Measurements from ENCODE around the gene FOXP1. TPM values are rescaled to one million over a fixed set of nuclear protein-coding genes. Genes with fewer than 3 reads are reported as not detected.

FOXP1 gene
- total RNA-seq, 2 experiments from 2014 or later, result 116 to 131 TPM

DNA sequence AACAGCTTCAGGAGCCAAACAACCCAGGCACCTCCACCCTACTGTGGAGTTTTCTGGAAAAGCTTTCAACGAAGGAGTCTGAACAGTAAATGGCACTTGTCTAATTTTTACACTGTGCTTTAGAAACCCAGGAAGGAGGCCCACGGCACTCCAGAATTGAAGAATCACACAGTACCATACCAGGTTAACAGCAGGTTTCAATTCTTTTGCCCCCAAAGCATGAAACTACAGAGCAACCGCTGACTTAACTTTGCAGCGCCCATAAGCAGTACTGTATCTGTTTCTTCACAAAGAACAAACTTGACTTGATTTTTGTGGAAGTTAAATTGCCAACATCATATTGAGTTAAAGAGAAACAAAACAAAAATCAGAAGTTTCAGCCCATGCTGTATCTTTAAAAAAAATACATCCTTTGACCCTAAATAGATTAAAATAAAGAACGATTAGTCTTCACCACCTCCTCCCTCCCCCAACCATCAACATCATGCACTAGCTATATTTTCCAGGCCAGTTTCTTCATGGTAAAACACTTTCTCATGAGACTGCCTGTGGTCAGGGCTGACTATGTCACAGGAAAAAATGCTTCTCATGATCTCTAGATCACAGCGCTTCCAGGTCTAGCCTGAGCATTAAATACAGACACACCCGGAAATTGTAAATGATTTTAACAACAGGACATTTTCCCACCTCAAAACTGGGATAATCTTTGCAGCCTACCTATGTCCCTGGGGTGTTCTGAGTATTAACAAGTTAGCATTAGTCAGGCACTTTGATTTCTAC lies 456.3 kb downstream of the FOXP1 start:
- peak overlapping the region; percentile 79 for H3K27ac Mint-ChIP-seq
- H3K4me3 Mint-ChIP-seq, result peak overlapping the region; percentile 96
- DNase-seq, result peak; percentile 39
- peaks cover 39% of the 10 kb centered on the region for H3K36me3 Mint-ChIP-seq (ENCODE audit: low read depth)
- CTCF ChIA-PET, result no interaction called here
- peaks cover 70% of the 10 kb centered on the region for H3K4me1 Mint-ChIP-seq
- H3K9me3 Mint-ChIP-seq, result no peaks in the 10 kb centered on the region
- no peaks in the 10 kb centered on the region for H3K27me3 Mint-ChIP-seq
- POLR2A ChIA-PET, result no interaction called here

DNA sequence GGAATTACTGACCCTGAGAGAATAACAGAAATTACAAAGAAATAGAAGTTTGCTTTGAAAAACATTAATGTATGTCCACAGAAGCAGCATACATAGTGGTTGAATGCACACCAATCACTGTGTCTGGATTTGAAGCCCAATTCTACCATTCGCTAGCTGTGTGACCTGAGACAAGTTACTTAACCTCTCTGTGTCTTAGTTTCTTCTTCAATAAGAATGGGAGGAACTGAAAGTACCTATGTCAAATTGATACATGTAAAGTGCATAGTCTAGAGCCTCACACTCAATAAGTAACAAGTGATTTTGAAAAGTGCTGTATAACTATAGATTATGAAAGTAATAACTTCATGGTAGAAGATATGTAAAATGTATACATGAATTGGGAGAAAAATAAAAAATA lies 457.8 kb downstream of the FOXP1 start:
- H3K4me3 Mint-ChIP-seq, result peak overlapping the region; percentile 42

DNA sequence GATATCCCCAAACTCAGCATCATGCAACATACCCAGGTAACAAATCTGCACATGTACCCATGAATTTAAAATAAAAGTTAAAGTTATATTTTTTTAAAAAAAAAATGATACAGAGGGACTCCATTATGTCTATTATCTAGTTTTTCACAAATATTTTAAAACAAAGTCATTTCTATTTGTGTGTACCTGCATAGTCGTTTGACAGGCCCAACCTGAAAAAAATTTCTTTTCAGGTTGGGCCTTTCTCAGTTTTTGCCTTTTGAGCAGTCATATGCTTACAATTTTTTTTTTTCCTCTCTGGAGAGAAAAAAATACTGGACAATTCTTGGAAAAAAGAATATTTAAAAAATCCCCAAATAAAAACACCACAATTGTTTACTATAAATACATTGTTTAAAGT lies 459.5 kb downstream of the FOXP1 start:
- ChIA-PET CTCF (no interaction called here), POLR2A (no interaction called here)
- Mint-ChIP-seq H3K36me3 (ENCODE audit: low read depth) (peaks cover 53% of the 10 kb centered on the region), H3K27ac (no peak overlapping the region), H3K9me3 (no peaks in the 10 kb centered on the region), H3K4me1 (peaks cover 79% of the 10 kb centered on the region), H3K27me3 (no peaks in the 10 kb centered on the region), H3K4me3 (no peak overlapping the region)
- no peak for DNase-seq

More for the DNA sequence above, 457.8 kb downstream of the FOXP1 start:
- ChIA-PET CTCF (no interaction called here), POLR2A (no interaction called here)
- Mint-ChIP-seq H3K27me3 (no peaks in the 10 kb centered on the region), H3K36me3 (ENCODE audit: low read depth) (peaks cover 46% of the 10 kb centered on the region), H3K27ac (peak overlapping the region; percentile 73), H3K9me3 (no peaks in the 10 kb centered on the region), H3K4me1 (peaks cover 67% of the 10 kb centered on the region)
- DNase-seq, result no peak

DNA sequence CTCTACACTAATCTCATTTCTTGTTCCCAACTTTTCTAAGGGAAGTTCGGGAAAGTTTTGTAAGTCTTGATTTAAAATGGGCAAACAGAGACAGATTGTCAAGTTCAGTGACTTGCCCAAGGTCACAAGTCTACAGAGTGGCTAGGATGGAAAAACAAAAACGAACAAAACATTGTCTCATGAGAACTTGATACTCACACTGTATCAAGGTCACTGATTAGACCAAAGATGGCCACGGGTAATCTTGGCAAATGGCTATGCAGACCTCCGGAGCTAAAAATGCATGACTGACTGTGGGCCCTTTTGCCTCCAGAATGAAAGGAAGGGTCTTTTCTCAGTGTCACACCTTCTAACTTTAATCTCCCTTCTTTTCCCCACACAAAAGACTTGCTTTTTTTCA lies 460.9 kb downstream of the FOXP1 start:
- peak overlapping the region; percentile 31 for H3K27ac Mint-ChIP-seq
- H3K36me3 Mint-ChIP-seq (ENCODE audit: low read depth), result peaks cover 60% of the 10 kb centered on the region
- H3K4me3 Mint-ChIP-seq, result no peak overlapping the region

DNA sequence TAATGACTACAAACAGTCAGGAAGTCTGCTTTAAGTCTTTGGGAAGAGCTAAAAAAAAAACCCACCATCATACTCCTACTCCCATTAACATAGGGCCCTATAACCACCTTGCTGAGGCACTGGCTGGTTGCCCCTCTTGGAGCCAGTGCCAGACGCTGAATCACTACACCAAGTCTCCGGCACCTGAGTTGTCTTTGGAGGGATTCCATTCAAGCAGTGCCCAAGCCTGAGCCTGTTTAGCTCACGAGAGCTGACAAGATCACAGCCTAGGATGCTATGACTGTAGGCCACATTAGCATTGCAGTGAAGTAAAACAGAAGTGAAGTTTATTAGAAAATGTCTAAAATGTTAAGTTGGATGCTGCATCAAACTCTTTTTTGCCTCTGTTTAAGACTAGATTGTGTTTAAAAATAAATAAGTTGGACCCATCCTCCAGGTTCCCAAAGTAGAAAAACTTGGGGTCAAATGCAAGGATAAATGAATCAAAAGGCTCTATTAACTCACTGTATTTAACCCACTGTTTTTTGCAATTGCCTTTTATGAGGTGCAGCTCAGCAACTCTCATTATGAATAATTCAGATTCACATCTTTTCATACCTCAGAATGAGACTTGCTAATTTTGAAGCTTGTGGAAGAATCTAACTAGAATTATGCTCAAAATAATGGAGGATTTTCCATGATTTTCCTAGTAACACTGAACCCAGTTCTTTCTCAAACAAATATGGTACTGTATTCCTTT lies 461.9 kb downstream of the FOXP1 start:
- Mint-ChIP-seq H3K4me1 (peaks cover 73% of the 10 kb centered on the region), H3K9me3 (no peaks in the 10 kb centered on the region), H3K27me3 (no peaks in the 10 kb centered on the region), H3K36me3 (ENCODE audit: low read depth) (peaks cover 59% of the 10 kb centered on the region), H3K4me3 (no peak overlapping the region), H3K27ac (no peak overlapping the region)
- ChIA-PET CTCF (no interaction called here), POLR2A (no interaction called here)
- DNase-seq, result no peak

More for the DNA sequence above, 460.9 kb downstream of the FOXP1 start:
- ChIA-PET CTCF (interaction anchor here (0.6 kb wide), 1 partner anchor 56 kb away, joined by 5 read pairs; no protein-coding TSS in a partner anchor), POLR2A (no interaction called here)
- Mint-ChIP-seq H3K4me1 (peaks cover 77% of the 10 kb centered on the region), H3K27me3 (no peaks in the 10 kb centered on the region), H3K9me3 (no peaks in the 10 kb centered on the region)
- no peak for DNase-seq

GRCh38 chr3:71120012-71120411 lies 463.5 kb downstream of the FOXP1 start:
- Mint-ChIP-seq H3K27me3 (no peaks in the 10 kb centered on the region), H3K36me3 (ENCODE audit: low read depth) (peaks cover 56% of the 10 kb centered on the region), H3K4me1 (peaks cover 63% of the 10 kb centered on the region), H3K4me3 (no peak overlapping the region), H3K9me3 (no peaks in the 10 kb centered on the region), H3K27ac (no peak overlapping the region)
- CTCF ChIA-PET, result no interaction called here
- POLR2A ChIA-PET, result no interaction called here
- DNase-seq, result no peak

DNA sequence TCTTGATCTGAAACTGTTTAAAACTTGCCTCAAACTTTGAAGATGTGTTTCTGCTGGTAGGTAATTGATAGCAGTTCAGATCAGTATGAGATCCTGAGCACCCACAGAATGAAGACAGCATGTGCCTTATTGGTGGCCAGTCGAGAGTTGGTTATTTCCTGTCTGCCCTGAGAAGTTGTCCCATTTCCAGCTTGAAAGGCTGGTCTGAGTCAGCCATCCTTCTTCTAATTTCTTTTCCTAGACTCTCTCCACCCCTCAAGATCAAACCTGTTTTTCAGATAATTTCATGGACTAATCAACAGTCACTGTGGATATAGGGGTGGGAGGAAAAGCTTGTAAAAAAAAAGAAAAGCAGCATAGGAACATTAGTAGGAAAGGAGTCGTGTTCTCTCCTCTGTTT lies 464.4 kb downstream of the FOXP1 start:
- H3K4me1 Mint-ChIP-seq, result peaks cover 62% of the 10 kb centered on the region
- no peak for DNase-seq
- H3K27me3 Mint-ChIP-seq, result no peaks in the 10 kb centered on the region
- no peak overlapping the region for H3K4me3 Mint-ChIP-seq
- H3K27ac Mint-ChIP-seq, result no peak overlapping the region
- CTCF ChIA-PET, result interaction anchor here (1.0 kb wide), 1 partner anchor 12 kb away, joined by 4 read pairs; no protein-coding TSS in a partner anchor
- no peaks in the 10 kb centered on the region for H3K9me3 Mint-ChIP-seq
- POLR2A ChIA-PET, result no interaction called here
- peaks cover 58% of the 10 kb centered on the region for H3K36me3 Mint-ChIP-seq (ENCODE audit: low read depth)

GRCh38 chr3:71118436-71118835 lies 465.1 kb downstream of the FOXP1 start:
- no peak for DNase-seq
- Mint-ChIP-seq H3K4me3 (no peak overlapping the region), H3K4me1 (peaks cover 59% of the 10 kb centered on the region), H3K9me3 (no peaks in the 10 kb centered on the region), H3K27ac (no peak overlapping the region), H3K36me3 (ENCODE audit: low read depth) (peaks cover 59% of the 10 kb centered on the region), H3K27me3 (no peaks in the 10 kb centered on the region)
- POLR2A ChIA-PET, result interaction anchor here (0.6 kb wide), 1 partner anchor 287 kb away, joined by 3 read pairs; no protein-coding TSS in a partner anchor
- CTCF ChIA-PET, result interaction anchor here (1.0 kb wide), 1 partner anchor 12 kb away, joined by 4 read pairs; no protein-coding TSS in a partner anchor

- Mint-ChIP-seq H3K27ac (no peak overlapping the region), H3K4me3 (no peak overlapping the region), H3K27me3 (no peaks in the 10 kb centered on the region), H3K36me3 (ENCODE audit: low read depth) (peaks cover 57% of the 10 kb centered on the region), H3K9me3 (no peaks in the 10 kb centered on the region), H3K4me1 (peaks cover 54% of the 10 kb centered on the region)
- no peak for DNase-seq
- POLR2A ChIA-PET, result no interaction called here
- CTCF ChIA-PET, result no interaction called here
These were observed 465.8 kb downstream of the FOXP1 start for GRCh38 chr3:71117572-71118247.

GRCh38 chr3:71114610-71115009 lies 468.9 kb downstream of the FOXP1 start:
- CTCF ChIA-PET, result interaction anchor here (1.3 to 1.5 kb wide), 2 partner anchors 18 to 46 kb away, joined by 3 to 5 read pairs; no protein-coding TSS in a partner anchor
- H3K27me3 Mint-ChIP-seq, result no peaks in the 10 kb centered on the region
- H3K4me1 Mint-ChIP-seq, result peaks cover 41% of the 10 kb centered on the region
- no peak overlapping the region for H3K27ac Mint-ChIP-seq
- H3K9me3 Mint-ChIP-seq, result no peaks in the 10 kb centered on the region
- peaks cover 70% of the 10 kb centered on the region for H3K36me3 Mint-ChIP-seq (ENCODE audit: low read depth)
- no peak for DNase-seq
- no peak overlapping the region for H3K4me3 Mint-ChIP-seq
- POLR2A ChIA-PET, result interaction anchor here (0.6 kb wide), 1 partner anchor 28 kb away, joined by 3 read pairs; no protein-coding TSS in a partner anchor

GRCh38 chr3:71112576-71112975 lies 471.0 kb downstream of the FOXP1 start:
- Mint-ChIP-seq H3K9me3 (no peaks in the 10 kb centered on the region), H3K4me1 (peaks cover 36% of the 10 kb centered on the region), H3K27me3 (no peaks in the 10 kb centered on the region), H3K27ac (peak overlapping the region; percentile 42), H3K4me3 (no peak overlapping the region), H3K36me3 (ENCODE audit: low read depth) (peaks cover 75% of the 10 kb centered on the region)
- DNase-seq, result no peak
- ChIA-PET POLR2A (no interaction called here), CTCF (no interaction called here)

GRCh38 chr3:71111784-71112440 lies 471.6 kb downstream of the FOXP1 start:
- ChIA-PET CTCF (no interaction called here), POLR2A (no interaction called here)
- Mint-ChIP-seq H3K27me3 (no peaks in the 10 kb centered on the region), H3K4me3 (no peak overlapping the region), H3K9me3 (no peaks in the 10 kb centered on the region), H3K4me1 (peaks cover 36% of the 10 kb centered on the region), H3K27ac (no peak overlapping the region), H3K36me3 (ENCODE audit: low read depth) (peaks cover 75% of the 10 kb centered on the region)
- DNase-seq, result no peak

All from activated CD4-positive, alpha-beta T cell treated with anti-CD3 and anti-CD28 coated beads, Interleukin-2, amount 10 ng/mL, durations not matched to agents 7 days and 5 days (primary cell).